Hematopoietic multipotent progenitor cell treated with erythropoietin and hydrocortisone succinate and interleukin-3 and kit ligand, for 17 days (in vitro differentiated cells): ENCODE measurements around the gene CTSE.
"Not testable (repeated sequence)": the region's sequence is repeated elsewhere in the genome, so short reads cannot be mapped to it uniquely, and the experiment has no call there.

Source experiments
- DNase-seq: peaks from one replicate; pipeline ENCODE4 v3.0.0-alpha.2; 2015; ENCODE audit warnings: low spot score

The CTSE gene

GRCh38 chr1:206014601-206015000, 9.1 kb downstream of the CTSE start:
- no peak for DNase-seq

GRCh38 chr1:206013026-206013795, 10.5 kb downstream of the CTSE start:
- no peak for DNase-seq

- no peak for DNase-seq
Observed at GRCh38 chr1:206012086-206012859, 11.4 kb downstream of the CTSE start.

DNA sequence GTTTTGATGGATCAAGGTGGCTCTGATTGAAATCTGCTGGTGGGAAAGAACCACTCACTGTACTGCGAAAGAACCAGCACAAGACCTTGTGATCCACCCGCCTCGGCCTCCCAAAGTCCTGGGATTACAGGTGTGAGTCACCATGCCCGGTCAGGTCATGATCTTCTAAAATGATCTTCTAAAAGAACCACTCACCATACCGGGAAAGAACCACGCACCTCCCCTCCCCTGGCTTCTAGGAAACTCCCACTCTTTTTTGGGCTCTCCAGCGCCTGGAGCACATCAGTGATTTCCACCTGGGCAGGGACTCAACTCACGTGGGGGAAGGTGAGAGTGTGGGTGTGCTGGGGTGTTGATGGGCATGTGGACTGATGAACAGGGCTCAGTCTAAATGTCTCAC, 12.6 kb downstream of the CTSE start:
- no peak for DNase-seq

DNA sequence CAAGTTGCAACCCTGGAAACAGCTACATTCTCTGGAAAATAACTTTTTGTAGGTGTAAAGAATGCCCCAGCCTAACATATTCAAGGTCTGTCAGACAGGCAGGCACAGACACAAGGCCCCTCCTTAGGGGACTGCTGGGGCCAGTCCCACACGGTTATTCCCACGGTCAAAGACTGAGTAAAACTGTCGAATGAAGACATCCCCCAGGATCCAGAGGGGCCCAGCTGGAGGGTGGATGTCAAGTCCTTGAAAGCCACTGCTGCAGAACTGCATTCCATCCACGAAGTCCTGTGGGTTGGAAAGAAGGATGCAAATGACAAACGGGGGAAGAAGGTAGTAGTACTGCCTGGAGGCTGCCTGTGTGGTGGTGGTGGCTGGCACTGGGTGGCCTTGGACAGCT, 13.6 kb downstream of the CTSE start:
- DNase-seq: no peak

- DNase-seq: no peak
Observed at GRCh38 chr1:206006946-206007345, 16.7 kb downstream of the CTSE start.

- no peak for DNase-seq
Observed at GRCh38 chr1:206005778-206006180, 17.9 kb downstream of the CTSE start.

DNA sequence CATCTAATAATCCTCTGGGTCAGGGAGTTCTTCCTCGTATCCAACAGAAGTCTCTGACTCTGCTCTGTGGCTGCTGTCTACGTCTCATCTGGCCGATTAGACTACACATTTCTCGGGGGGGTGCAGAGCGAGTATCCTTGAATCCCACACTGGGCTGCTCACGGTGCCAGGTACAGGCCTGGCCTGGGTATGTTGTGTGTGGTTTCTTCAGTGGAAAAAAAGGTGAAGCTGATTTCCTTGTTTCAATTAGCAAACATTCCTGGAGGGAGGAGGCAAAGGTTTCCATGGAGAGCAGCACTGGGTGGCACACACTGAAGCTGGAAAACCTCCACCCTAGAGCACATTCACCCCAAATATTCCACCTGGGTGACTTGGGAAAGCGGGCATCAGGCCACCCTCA, 18.5 kb downstream of the CTSE start:
- DNase-seq: no peak

- DNase-seq: no peak
Observed at GRCh38 chr1:206004826-206005225, 18.9 kb downstream of the CTSE start.

- DNase-seq: no peak
Observed at GRCh38 chr1:206003854-206004800, 19.6 kb downstream of the CTSE start.

- no peak for DNase-seq
Observed at GRCh38 chr1:206002871-206003801, 20.6 kb downstream of the CTSE start, which contains the start of gene RAB7B. RAB7B (minus strand) TSS chr1:206003395; CDS start chr1:205994135, 9,260 bp downstream.

GRCh38 chr1:206002160-206002559, 21.5 kb downstream of the CTSE start:
- DNase-seq: no peak

DNA sequence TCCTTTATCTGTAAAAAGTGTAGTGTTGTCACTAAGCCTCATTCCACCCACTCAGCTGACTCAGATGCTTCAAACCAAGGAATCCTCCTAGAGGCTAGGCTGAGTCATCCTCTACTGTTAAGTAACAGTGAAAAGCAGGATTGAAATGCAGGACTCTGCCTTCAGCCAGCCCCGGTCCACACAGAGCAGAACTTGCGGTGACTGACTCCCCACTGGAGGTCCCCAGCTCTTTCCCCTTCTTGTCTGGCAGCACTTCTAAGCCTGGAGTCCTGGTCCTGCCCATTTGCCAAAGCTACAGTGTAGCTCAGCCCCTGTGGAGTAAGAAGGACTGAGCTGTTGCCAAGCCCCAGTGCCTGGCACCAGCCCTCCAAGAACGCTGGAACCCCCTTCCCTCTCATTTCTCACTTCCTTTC, 22.2 kb downstream of the CTSE start:
- no peak for DNase-seq

DNA sequence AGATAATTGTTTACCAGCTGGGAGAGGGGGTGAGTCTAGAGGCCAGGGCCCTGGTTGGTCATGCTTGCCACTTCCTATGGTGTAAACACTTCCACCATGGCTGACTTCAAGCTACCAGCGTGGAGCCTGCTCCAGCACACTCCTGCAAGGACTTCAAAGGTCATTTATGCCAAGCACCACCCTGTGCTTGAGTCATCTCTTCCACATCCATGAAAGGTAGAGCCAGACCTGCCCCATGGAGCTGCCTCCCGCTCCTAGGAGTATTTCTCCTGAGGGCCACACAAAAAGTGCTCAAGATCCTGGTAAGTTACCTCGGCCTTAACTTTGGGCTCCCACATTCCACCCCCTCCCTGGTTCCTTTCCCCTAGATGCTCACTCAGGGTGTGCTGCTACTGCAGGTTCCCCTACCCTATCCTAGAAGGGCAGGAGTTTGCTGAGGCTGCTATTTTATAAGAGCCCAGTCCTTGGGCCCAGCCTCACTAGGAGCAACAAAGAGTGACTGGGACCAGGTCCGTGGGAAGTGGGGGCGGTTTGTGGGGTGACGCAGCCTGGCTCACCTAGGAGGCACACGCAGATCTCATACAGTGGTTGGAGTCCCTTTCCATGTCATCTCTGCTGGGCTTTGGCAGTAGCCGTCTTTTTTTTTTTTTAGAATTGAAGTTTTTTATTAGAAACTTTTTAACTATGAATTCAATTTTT, 22.9 kb downstream of the CTSE start:
- no peak for DNase-seq

- DNase-seq: no peak
Observed at GRCh38 chr1:205998457-205999241, 25.0 kb downstream of the CTSE start.

- not testable (repeated sequence) for DNase-seq
Observed at GRCh38 chr1:205996641-205997040, 27.1 kb downstream of the CTSE start.

DNA sequence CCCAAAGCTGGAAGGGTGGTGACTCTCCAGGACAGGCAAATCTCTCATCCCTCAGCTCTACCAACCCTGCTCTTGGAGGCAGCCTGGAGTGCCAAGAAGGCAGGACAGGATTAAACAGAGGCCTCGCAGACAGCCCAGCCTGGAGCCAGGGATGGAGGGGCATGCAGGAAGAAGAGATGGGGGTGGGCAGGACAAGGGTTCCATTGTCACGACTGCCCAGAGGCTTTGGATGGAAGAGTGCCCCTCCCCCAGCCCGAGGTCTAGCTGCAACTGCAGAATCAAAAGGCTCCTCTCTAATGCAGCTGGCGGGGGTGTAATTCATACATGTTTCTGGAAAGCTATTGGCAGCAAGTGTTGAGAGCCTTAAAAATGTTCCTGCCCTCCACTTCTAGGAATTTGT, 29.3 kb downstream of the CTSE start:
- DNase-seq: no peak

DNA sequence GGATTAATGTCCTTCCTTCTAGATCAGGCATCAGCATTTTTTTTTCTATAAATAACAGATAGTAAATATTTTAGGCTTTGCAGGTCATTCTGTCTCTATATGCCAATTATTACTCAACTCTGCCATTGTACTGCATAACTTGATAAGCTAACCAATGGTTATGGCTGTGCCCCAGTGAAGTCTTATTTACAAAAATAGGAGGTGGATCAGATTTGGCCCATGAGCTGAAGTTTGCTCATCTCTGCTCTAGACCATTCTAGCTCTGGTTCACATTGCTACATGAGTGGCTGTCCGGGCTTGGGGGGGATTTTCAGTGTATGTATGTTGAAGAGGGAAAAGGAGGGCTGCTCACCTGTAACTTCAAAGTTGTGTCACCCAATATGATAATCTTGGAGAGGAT, 30.6 kb downstream of the CTSE start:
- no peak for DNase-seq

DNA sequence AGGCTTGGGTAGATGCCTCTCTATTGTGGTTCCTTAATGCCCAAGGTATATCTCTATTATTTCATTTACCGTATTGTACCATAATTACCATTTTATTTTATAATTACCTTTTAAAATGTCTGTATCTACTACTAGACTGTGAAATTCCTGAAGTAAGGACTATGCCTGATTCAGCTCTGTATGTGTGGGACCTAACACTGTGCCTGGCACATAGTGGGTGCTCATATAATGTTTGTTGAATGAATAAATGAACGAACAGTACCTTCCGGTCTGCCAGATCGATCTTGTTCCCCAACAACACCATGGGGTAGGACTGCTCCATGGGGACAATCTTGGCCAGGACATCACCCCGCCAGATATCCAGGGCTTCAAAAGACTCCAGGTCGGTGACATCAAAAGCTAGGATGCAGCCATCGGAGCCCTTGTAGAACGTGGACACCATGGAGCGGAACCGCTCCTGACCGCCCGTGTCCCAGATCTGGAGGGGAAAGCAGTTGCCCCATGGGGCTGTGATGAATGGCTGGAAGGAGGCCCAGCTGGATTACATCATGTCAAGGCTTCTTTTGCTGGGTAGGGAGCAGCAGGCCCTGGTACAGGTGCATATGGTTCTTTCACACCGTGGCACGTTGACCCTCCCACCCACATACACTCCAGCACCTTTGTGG, 31.3 kb downstream of the CTSE start:
- DNase-seq: no peak
